SJCRH30 (cell line): ENCODE data around the gene MRGPRX2. TPM values are rescaled to one million over a fixed set of nuclear protein-coding genes. Genes with fewer than 3 reads are reported as not detected.

Experiments used
- total RNA-seq: library from RNA; depleted of rRNA; stranded (reverse); fragments of >200 nt; shearing (Covaris generic); gene quantifications from 2 replicates; pipeline ENCODE4 v1.2.3, GENCODE V29; 2014; rRNA removed

Gene MRGPRX2
- total RNA-seq, 1 experiment from 2014 or later = not detected

Other genes with a start within 250 kb of the MRGPRX2 start
- gene MRGPRX1, start 121.3 kb downstream of the MRGPRX2 start, total RNA-seq = not detected in 2 replicates
- 40.0 and 46.8 TPM in 2 replicates for gene ZDHHC13, start 56.5 kb upstream of the MRGPRX2 start, total RNA-seq
- 4.5 and 4.6 TPM in 2 replicates for gene CSRP3, start 141.3 kb upstream of the MRGPRX2 start, total RNA-seq
- gene E2F8, start 180.2 kb upstream of the MRGPRX2 start, total RNA-seq = 13.8 and 17.7 TPM in 2 replicates